Activated CD8-positive, alpha-beta T cell treated with anti-CD3 and anti-CD28 coated beads, Interleukin-2, amount 10 ng/mL, durations not matched to agents 7 days and 5 days (primary cell): ENCODE data around the gene PTPRA. TPM values are rescaled to one million over a fixed set of nuclear protein-coding genes. Genes with fewer than 3 reads are reported as not detected.
A peak's percentile ranks its signal among the peaks of the same experiment; 100 is the strongest.

Experiments used
- ATAC-seq: fragments of 150-1000 bp; cut with Tn5 transposase; one replicate; pipeline ENCODE4 v1.10.0; 2021; ENCODE audit warnings: moderate library complexity
- CTCF ChIA-PET: fragments of 350-600 bp; sonication (Branson Sonifier 250); formaldehyde crosslinking; loops from one replicate; lab custom pipeline; 2021; ENCODE audit warnings: antibody characterized with exemption; lab: Charles Lee
- POLR2A ChIA-PET: fragments of 350-600 bp; sonication (Branson Sonifier 250); formaldehyde crosslinking; loops from one replicate; lab custom pipeline; 2021; ENCODE audit warnings: antibody characterized with exemption; lab: Charles Lee
- DNase-seq: peaks from one replicate; pipeline ENCODE4 v3.0.0-alpha.2; 2020
- H3K27ac Mint-ChIP-seq: one replicate; pipeline ENCODE4 v1.8.0; 2021; ENCODE audit warnings: mild to moderate bottlenecking, mixed read lengths
- H3K27me3 Mint-ChIP-seq: one replicate; pipeline ENCODE4 v1.8.0; 2021; ENCODE audit warnings: low read depth, mixed read lengths
- H3K36me3 Mint-ChIP-seq: one replicate; pipeline ENCODE4 v1.8.0; 2021; ENCODE audit warnings: low read depth, mixed read lengths
- H3K4me1 Mint-ChIP-seq: one replicate; pipeline ENCODE4 v1.8.0; 2021; ENCODE audit warnings: low read depth, mixed read lengths
- H3K4me3 Mint-ChIP-seq: one replicate; pipeline ENCODE4 v1.8.0; 2021; ENCODE audit warnings: mild to moderate bottlenecking, mixed read lengths
- H3K9me3 Mint-ChIP-seq: one replicate; pipeline ENCODE4 v1.8.0; 2022; ENCODE audit warnings: mixed read lengths; ENCODE audit not compliant: insufficient read depth
- total RNA-seq, 2 experiments: library from RNA; stranded (reverse); gene quantifications; one replicate each; pipeline ENCODE4 v1.2.3, GENCODE V29; 2021

PTPRA gene
- total RNA-seq, 2 experiments from 2014 or later: 58.5 to 60.9 TPM

GRCh38 chr20:2872459-2873009 lies 747 bp upstream of the PTPRA start:
- peak; percentile 46 for ATAC-seq
- Mint-ChIP-seq H3K27ac (peak overlapping the region; percentile 93), H3K27me3 (no peaks in the 10 kb centered on the region)

GRCh38 chr20:2873747-2874041 lies 413 bp downstream of the PTPRA start:
- POLR2A ChIA-PET: interaction anchor here (1.0 to 1.9 kb wide), 4 partner anchors 33 to 535 kb away, joined by 3 to 8 read pairs (median 4); partner anchors contain the start of genes NOP56, PCED1A and VPS16

More at GRCh38 chr20:2872459-2873009, 747 bp upstream of the PTPRA start:
- ChIA-PET POLR2A (interaction anchor here (0.7 to 1.9 kb wide), 9 partner anchors 8 to 1849 kb away, joined by 3 to 8 read pairs (median 3); partner anchors contain the start of genes PCED1A, PRND and VPS16), CTCF (interaction anchor here (1.0 kb wide), 1 partner anchor 111 kb away, joined by 3 read pairs; no protein-coding TSS in a partner anchor)
- Mint-ChIP-seq H3K9me3 (no peaks in the 10 kb centered on the region), H3K36me3 (peaks cover 25% of the 10 kb centered on the region), H3K4me1 (peaks cover 59% of the 10 kb centered on the region), H3K4me3 (peak overlapping the region; percentile 86)
- DNase-seq: peak; percentile 81

GRCh38 chr20:2874456-2874855 lies 1.2 kb downstream of the PTPRA start:
- POLR2A ChIA-PET: interaction anchor here (0.6 to 1.3 kb wide), 3 partner anchors 122 to 222 kb away, joined by 3 read pairs; partner anchors contain the start of genes GNRH2 and NOP56
- CTCF ChIA-PET: interaction anchor here (1.9 kb wide), 1 partner anchor 8 kb away, joined by 5 read pairs; no protein-coding TSS in a partner anchor
- Mint-ChIP-seq H3K27ac (peak overlapping the region; percentile 85), H3K4me1 (peaks cover 58% of the 10 kb centered on the region), H3K4me3 (peak overlapping the region; percentile 92), H3K9me3 (no peaks in the 10 kb centered on the region), H3K27me3 (no peaks in the 10 kb centered on the region), H3K36me3 (peaks cover 31% of the 10 kb centered on the region)
- DNase-seq (peak; percentile 45), ATAC-seq (no peak)

More at GRCh38 chr20:2873747-2874041, 413 bp downstream of the PTPRA start:
- H3K4me3 Mint-ChIP-seq: peak overlapping the region; percentile 92
- H3K4me1 Mint-ChIP-seq: peaks cover 55% of the 10 kb centered on the region
- ATAC-seq: peak; percentile 58
- H3K27ac Mint-ChIP-seq: peak overlapping the region; percentile 85
- DNase-seq: peak; percentile 74
- CTCF ChIA-PET: interaction anchor here (1.0 to 1.9 kb wide), 2 partner anchors 8 to 110 kb away, joined by 3 to 5 read pairs; no protein-coding TSS in a partner anchor
- H3K36me3 Mint-ChIP-seq: peaks cover 28% of the 10 kb centered on the region
- no peaks in the 10 kb centered on the region for H3K27me3 Mint-ChIP-seq
- no peaks in the 10 kb centered on the region for H3K9me3 Mint-ChIP-seq

- no peak for ATAC-seq
- ChIA-PET CTCF (interaction anchor here (1.9 kb wide), 1 partner anchor 10 kb away, joined by 5 read pairs; no protein-coding TSS in a partner anchor), POLR2A (interaction anchor here (1.0 kb wide), 2 partner anchors 10 to 12 kb away, joined by 3 to 4 read pairs; no protein-coding TSS in a partner anchor)
- H3K27ac Mint-ChIP-seq: no peak overlapping the region
- H3K4me3 Mint-ChIP-seq: no peak overlapping the region
- H3K9me3 Mint-ChIP-seq: no peaks in the 10 kb centered on the region
- peaks cover 33% of the 10 kb centered on the region for H3K36me3 Mint-ChIP-seq
- H3K4me1 Mint-ChIP-seq: peaks cover 53% of the 10 kb centered on the region
- DNase-seq: no peak
- no peaks in the 10 kb centered on the region for H3K27me3 Mint-ChIP-seq
These were observed 2.5 kb downstream of the PTPRA start for GRCh38 chr20:2875690-2876203.

GRCh38 chr20:2878515-2878914 lies 5.2 kb downstream of the PTPRA start:
- Mint-ChIP-seq H3K27me3 (no peaks in the 10 kb centered on the region), H3K4me3 (no peak overlapping the region), H3K9me3 (no peaks in the 10 kb centered on the region), H3K4me1 (peaks cover 32% of the 10 kb centered on the region), H3K27ac (no peak overlapping the region), H3K36me3 (peaks cover 33% of the 10 kb centered on the region)
- ATAC-seq (no peak), DNase-seq (no peak)
- ChIA-PET CTCF (interaction anchor here (2.3 kb wide), 1 partner anchor 13 kb away, joined by 12 read pairs; no protein-coding TSS in a partner anchor), POLR2A (no interaction called here)

GRCh38 chr20:2879146-2879545 lies 5.9 kb downstream of the PTPRA start:
- Mint-ChIP-seq H3K9me3 (no peaks in the 10 kb centered on the region), H3K4me1 (peaks cover 35% of the 10 kb centered on the region), H3K27ac (no peak overlapping the region), H3K36me3 (peaks cover 33% of the 10 kb centered on the region), H3K27me3 (no peaks in the 10 kb centered on the region), H3K4me3 (no peak overlapping the region)
- no peak for DNase-seq
- ChIA-PET POLR2A (no interaction called here), CTCF (interaction anchor here (2.3 kb wide), 1 partner anchor 13 kb away, joined by 12 read pairs; no protein-coding TSS in a partner anchor)
- ATAC-seq: no peak

GRCh38 chr20:2880650-2881049 lies 7.4 kb downstream of the PTPRA start:
- POLR2A ChIA-PET: no interaction called here
- H3K27ac Mint-ChIP-seq: no peak overlapping the region
- H3K9me3 Mint-ChIP-seq: no peaks in the 10 kb centered on the region
- no peaks in the 10 kb centered on the region for H3K27me3 Mint-ChIP-seq
- peaks cover 29% of the 10 kb centered on the region for H3K4me1 Mint-ChIP-seq
- CTCF ChIA-PET: interaction anchor here (1.3 kb wide), 1 partner anchor 12 kb away, joined by 5 read pairs; no protein-coding TSS in a partner anchor
- DNase-seq (no peak), ATAC-seq (no peak)
- no peak overlapping the region for H3K4me3 Mint-ChIP-seq
- H3K36me3 Mint-ChIP-seq: peaks cover 26% of the 10 kb centered on the region

- Mint-ChIP-seq H3K4me1 (peaks cover 19% of the 10 kb centered on the region), H3K27ac (no peak overlapping the region), H3K27me3 (no peaks in the 10 kb centered on the region), H3K9me3 (no peaks in the 10 kb centered on the region), H3K4me3 (no peak overlapping the region), H3K36me3 (peaks cover 12% of the 10 kb centered on the region)
- ATAC-seq (no peak), DNase-seq (no peak)
- ChIA-PET POLR2A (no interaction called here), CTCF (no interaction called here)
These were observed 10.7 kb downstream of the PTPRA start for GRCh38 chr20:2883726-2884637.

GRCh38 chr20:2887715-2888114 lies 14.4 kb downstream of the PTPRA start:
- ChIA-PET POLR2A (interaction anchor here (1.3 kb wide), 1 partner anchor 12 kb away, joined by 3 read pairs; no protein-coding TSS in a partner anchor), CTCF (no interaction called here)
- Mint-ChIP-seq H3K27me3 (no peaks in the 10 kb centered on the region), H3K27ac (no peak overlapping the region), H3K4me1 (peaks cover 31% of the 10 kb centered on the region), H3K4me3 (no peak overlapping the region), H3K36me3 (peaks cover 21% of the 10 kb centered on the region), H3K9me3 (no peaks in the 10 kb centered on the region)
- no peak for DNase-seq
- no peak for ATAC-seq

GRCh38 chr20:2888224-2888955 lies 15.1 kb downstream of the PTPRA start:
- peaks cover 24% of the 10 kb centered on the region for H3K36me3 Mint-ChIP-seq
- CTCF ChIA-PET: interaction anchor here (1.2 kb wide), 1 partner anchor 367 kb away, joined by 6 read pairs; no protein-coding TSS in a partner anchor
- H3K4me1 Mint-ChIP-seq: peaks cover 31% of the 10 kb centered on the region

More at GRCh38 chr20:2888224-2888955, 15.1 kb downstream of the PTPRA start:
- Mint-ChIP-seq H3K27me3 (no peaks in the 10 kb centered on the region), H3K9me3 (no peaks in the 10 kb centered on the region), H3K27ac (no peak overlapping the region), H3K4me3 (no peak overlapping the region)
- POLR2A ChIA-PET: interaction anchor here (1.3 kb wide), 1 partner anchor 13 kb away, joined by 3 read pairs; no protein-coding TSS in a partner anchor
- no peak for ATAC-seq
- DNase-seq: no peak
